ENCODE data around the gene PTPN1. TPM values are rescaled to one million over a fixed set of nuclear protein-coding genes. Genes with fewer than 3 reads are reported as not detected.

Gene PTPN1
- total and polyA plus RNA-seq, 4 donors: 51.4 to 80.4 (median 64.7) TPM

DNA sequence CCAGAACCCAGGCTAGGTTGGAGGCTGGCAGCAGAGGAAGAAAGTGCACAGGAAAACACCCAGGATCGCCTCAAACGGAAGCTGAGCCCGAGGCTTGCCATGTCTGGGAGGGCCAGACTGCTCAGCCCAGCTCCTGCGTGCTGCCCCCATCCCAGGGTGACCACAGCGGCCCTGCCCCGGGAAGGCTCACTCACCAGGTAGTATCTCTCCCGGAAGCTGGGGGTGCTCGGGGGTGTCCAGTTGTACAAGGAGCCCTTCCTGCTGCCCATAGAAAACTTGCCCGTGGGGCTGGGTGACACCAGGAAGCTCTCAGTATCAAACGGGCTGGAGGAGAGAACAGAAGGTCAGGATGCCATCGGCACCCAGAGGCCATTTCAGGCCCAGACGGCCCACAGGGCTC, 94.3 kb downstream of the PTPN1 start:
- TF ChIP-seq, protein P1, sequence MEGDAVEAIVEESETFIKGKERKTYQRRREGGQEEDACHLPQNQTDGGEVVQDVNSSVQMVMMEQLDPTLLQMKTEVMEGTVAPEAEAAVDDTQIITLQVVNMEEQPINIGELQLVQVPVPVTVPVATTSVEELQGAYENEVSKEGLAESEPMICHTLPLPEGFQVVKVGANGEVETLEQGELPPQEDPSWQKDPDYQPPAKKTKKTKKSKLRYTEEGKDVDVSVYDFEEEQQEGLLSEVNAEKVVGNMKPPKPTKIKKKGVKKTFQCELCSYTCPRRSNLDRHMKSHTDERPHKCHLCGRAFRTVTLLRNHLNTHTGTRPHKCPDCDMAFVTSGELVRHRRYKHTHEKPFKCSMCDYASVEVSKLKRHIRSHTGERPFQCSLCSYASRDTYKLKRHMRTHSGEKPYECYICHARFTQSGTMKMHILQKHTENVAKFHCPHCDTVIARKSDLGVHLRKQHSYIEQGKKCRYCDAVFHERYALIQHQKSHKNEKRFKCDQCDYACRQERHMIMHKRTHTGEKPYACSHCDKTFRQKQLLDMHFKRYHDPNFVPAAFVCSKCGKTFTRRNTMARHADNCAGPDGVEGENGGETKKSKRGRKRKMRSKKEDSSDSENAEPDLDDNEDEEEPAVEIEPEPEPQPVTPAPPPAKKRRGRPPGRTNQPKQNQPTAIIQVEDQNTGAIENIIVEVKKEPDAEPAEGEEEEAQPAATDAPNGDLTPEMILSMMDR (IDR thresholded peaks at IDR 0.05; ENCODE audit: control extremely low read depth, extremely low read depth): no peak
- no peak overlapping the region for H3K4me3 ChIP-seq
- H3K27ac ChIP-seq (ENCODE audit: low read depth in 1 of 2, low read length in 1 of 2): no peak overlapping the region
- peaks cover 0 to 4% (median 0%) of the 10 kb centered on the region in 4 donors for H3K36me3 ChIP-seq (ENCODE audit: control insufficient read depth in 4 of 4, insufficient read depth in 4 of 4, low read length in 4 of 4)
- no peak overlapping the region for H3K9ac ChIP-seq (ENCODE audit: insufficient read depth in 1 of 2, low read length in 2 of 2)
- no peaks in the 10 kb centered on the region for H3K4me1 ChIP-seq (ENCODE audit: control insufficient read depth in 5 of 5, insufficient read depth in 5 of 5, low read length in 5 of 5)
- H3K9me3 ChIP-seq (ENCODE audit: control insufficient read depth in 4 of 4, insufficient read depth in 3 of 4, low read length in 3 of 4): no peaks in the 10 kb centered on the region
- H3K27me3 ChIP-seq (ENCODE audit: control insufficient read depth in 3 of 3, insufficient read depth in 3 of 3, low read length in 2 of 3): no peaks in the 10 kb centered on the region
- 91 to 96% methylated on average over 12 of the region's 12 CpGs for WGBS, 2 donors
- DNase-seq (no peak), ATAC-seq (ENCODE audit: insufficient read depth, low FRiP score) (no peak)

GRCh38 chr20:50605136-50605535, 95.0 kb downstream of the PTPN1 start:
- WGBS, 2 donors: 89 to 90% methylated on average over 5 of the region's 5 CpGs
- TF ChIP-seq, protein P1 (IDR thresholded peaks at IDR 0.05; ENCODE audit: control extremely low read depth, extremely low read depth): no peak
- peaks cover 0 to 4% (median 0%) of the 10 kb centered on the region in 4 donors for H3K36me3 ChIP-seq (ENCODE audit: control insufficient read depth in 4 of 4, insufficient read depth in 4 of 4, low read length in 4 of 4)
- no peak for ATAC-seq (ENCODE audit: insufficient read depth, low FRiP score)
- DNase-seq: no peak
- no peaks in the 10 kb centered on the region for H3K27me3 ChIP-seq (ENCODE audit: control insufficient read depth in 3 of 3, insufficient read depth in 3 of 3, low read length in 2 of 3)
- H3K4me1 ChIP-seq (ENCODE audit: control insufficient read depth in 5 of 5, insufficient read depth in 5 of 5, low read length in 5 of 5): no peaks in the 10 kb centered on the region
- H3K27ac ChIP-seq (ENCODE audit: low read depth in 1 of 2, low read length in 1 of 2): no peak overlapping the region
- no peak overlapping the region for H3K9ac ChIP-seq (ENCODE audit: insufficient read depth in 1 of 2, low read length in 2 of 2)
- H3K4me3 ChIP-seq: no peak overlapping the region
- H3K9me3 ChIP-seq (ENCODE audit: control insufficient read depth in 4 of 4, insufficient read depth in 3 of 4, low read length in 3 of 4): no peaks in the 10 kb centered on the region

DNA sequence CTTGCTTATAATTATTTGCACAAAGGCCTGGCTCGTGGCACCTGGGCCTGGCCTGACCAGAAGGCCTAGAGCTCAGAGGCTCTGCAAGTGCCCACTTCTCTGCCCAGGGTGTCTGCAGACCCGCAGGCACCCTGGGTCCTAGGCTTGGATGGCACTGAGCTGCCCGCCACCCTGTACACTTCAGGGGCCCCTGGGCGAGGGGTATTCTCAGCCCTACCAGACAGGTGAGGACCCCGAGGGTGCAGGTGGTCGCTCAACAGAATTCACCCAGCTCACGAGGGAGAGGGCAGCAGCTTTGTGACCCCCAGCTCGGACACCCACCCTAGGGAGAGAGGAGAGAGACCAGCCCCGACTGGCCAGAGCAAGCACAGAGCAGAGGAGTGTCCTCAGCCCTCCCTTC, 97.3 kb downstream of the PTPN1 start:
- ATAC-seq (ENCODE audit: insufficient read depth, low FRiP score): no peak
- H3K4me3 ChIP-seq: no peak overlapping the region
- peaks cover 0 to 3% (median 0%) of the 10 kb centered on the region in 5 donors for H3K4me1 ChIP-seq (ENCODE audit: control insufficient read depth in 5 of 5, insufficient read depth in 5 of 5, low read length in 5 of 5)
- no peaks in the 10 kb centered on the region for H3K27me3 ChIP-seq (ENCODE audit: control insufficient read depth in 3 of 3, insufficient read depth in 3 of 3, low read length in 2 of 3)
- 87 to 94% methylated on average over 9 of the region's 9 CpGs for WGBS, 2 donors
- no peaks in the 10 kb centered on the region for H3K9me3 ChIP-seq (ENCODE audit: control insufficient read depth in 4 of 4, insufficient read depth in 3 of 4, low read length in 3 of 4)
- no peak for DNase-seq
- TF ChIP-seq, protein P1 (IDR thresholded peaks at IDR 0.05; ENCODE audit: control extremely low read depth, extremely low read depth): no peak
- H3K36me3 ChIP-seq (ENCODE audit: control insufficient read depth in 4 of 4, insufficient read depth in 4 of 4, low read length in 4 of 4): peaks cover 0 to 4% (median 0%) of the 10 kb centered on the region in 4 donors
- no peak overlapping the region for H3K27ac ChIP-seq (ENCODE audit: low read depth in 1 of 2, low read length in 1 of 2)
- no peak overlapping the region for H3K9ac ChIP-seq (ENCODE audit: insufficient read depth in 1 of 2, low read length in 2 of 2)

Measured in lung (tissue), 12 donors.